HFFc6 (cell line): ENCODE results near the gene PRRX2. TPM values are rescaled to one million over a fixed set of nuclear protein-coding genes. Genes with fewer than 3 reads are reported as not detected.

Experiments
- DNase-seq: peaks from one replicate; pipeline ENCODE4 v3.0.0-alpha.2; 2018
- H3K27ac Mint-ChIP-seq: 2 replicates; pipeline ENCODE4 v1.8.0; 2020; ENCODE audit warnings: mild to moderate bottlenecking, mixed read lengths
- H3K27me3 Mint-ChIP-seq: 2 replicates; pipeline ENCODE4 v1.8.0; 2021; ENCODE audit warnings: mild to moderate bottlenecking, moderate library complexity, mixed read lengths; ENCODE audit not compliant: insufficient read depth
- H3K36me3 Mint-ChIP-seq: 2 replicates; pipeline ENCODE4 v1.8.0; 2021; ENCODE audit warnings: low read depth, mixed read lengths
- H3K4me1 Mint-ChIP-seq: 2 replicates; pipeline ENCODE4 v1.8.0; 2020; ENCODE audit warnings: low read depth, mixed read lengths
- H3K4me3 Mint-ChIP-seq: 2 replicates; pipeline ENCODE4 v1.8.0; 2020; ENCODE audit warnings: mild to moderate bottlenecking, moderate library complexity, mixed read lengths
- H3K9me3 Mint-ChIP-seq: 2 replicates; pipeline ENCODE4 v1.8.0; 2020; ENCODE audit warnings: mild to moderate bottlenecking, mixed read lengths
- CTCF ChIP-seq: fragments of 200-600 bp; sonication (generic); IDR thresholded peaks from 2 replicates; pipeline ENCODE4 v1.5.0; 2021; ENCODE audit warnings: antibody characterized with exemption, mild to moderate bottlenecking
- total RNA-seq, 6 experiments: library from RNA; stranded (reverse); fragmentation: NEBNext Ultra II Directional; extraction: Animal tissue kit (Norgen Biotek cat#: 25700); gene quantifications; 2 replicates in 1 of 6; 3 replicates in 5 of 6; pipeline ENCODE4 v1.2.3, GENCODE V29; 2021

The PRRX2 gene
- total RNA-seq, 6 experiments from 2014 or later: 34.0 to 113 (median 102) TPM

- H3K27me3 Mint-ChIP-seq: no peaks in the 10 kb centered on the region; the same call in 1 of the 2 replicates
- peak overlapping the region; percentile 45 for H3K27ac Mint-ChIP-seq
- H3K36me3 Mint-ChIP-seq: peaks cover 24% of the 10 kb centered on the region
- DNase-seq: no peak
- H3K9me3 Mint-ChIP-seq: no peaks in the 10 kb centered on the region
- TF ChIP-seq CTCF: no peak
- peak overlapping the region; percentile 88 for H3K4me3 Mint-ChIP-seq
- H3K4me1 Mint-ChIP-seq: peaks cover 73% of the 10 kb centered on the region
Observed at GRCh38 chr9:129628709-129629108, 36.7 kb upstream of the PRRX2 start.

DNA sequence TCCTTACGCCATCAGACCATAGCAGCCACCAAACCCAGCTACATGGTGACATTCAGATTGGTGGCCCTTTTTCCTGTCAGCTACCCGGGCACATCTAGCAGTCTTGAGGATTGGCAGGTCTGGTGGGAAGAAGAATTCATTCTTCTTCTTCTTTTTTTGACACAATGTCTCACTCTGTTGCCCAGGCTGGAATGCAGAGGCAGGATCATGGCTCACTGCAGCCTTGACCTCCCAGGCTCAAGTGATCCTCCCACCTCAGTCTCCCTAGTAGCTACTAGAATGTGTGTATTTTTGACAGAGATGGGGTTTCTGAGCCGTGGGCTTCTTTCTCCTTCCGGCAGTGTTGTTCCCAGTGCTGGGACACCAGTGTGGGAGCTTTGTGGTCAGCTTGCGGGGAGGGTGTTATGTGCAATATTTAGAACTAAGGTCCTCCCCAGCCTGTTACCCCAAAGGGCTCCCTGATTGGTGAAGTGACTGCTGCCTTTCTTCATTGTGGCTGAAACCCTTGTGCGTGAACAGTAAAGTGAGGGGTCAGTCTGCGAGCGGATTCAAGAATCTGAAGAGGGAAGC is 36.1 kb upstream of the PRRX2 start:
- DNase-seq: no peak
- Mint-ChIP-seq H3K36me3 (peaks cover 25% of the 10 kb centered on the region), H3K9me3 (no peaks in the 10 kb centered on the region), H3K27ac (peak overlapping the region; percentile 45), H3K4me1 (peaks cover 67% of the 10 kb centered on the region), H3K4me3 (peak overlapping the region; percentile 88), H3K27me3 (no peaks in the 10 kb centered on the region; the same call in 1 of the 2 replicates)
- no peak for TF ChIP-seq CTCF

- peaks cover 25% of the 10 kb centered on the region for H3K36me3 Mint-ChIP-seq
- peak overlapping the region; percentile 74 for H3K4me3 Mint-ChIP-seq
- H3K4me1 Mint-ChIP-seq: peaks cover 66% of the 10 kb centered on the region
- H3K9me3 Mint-ChIP-seq: no peaks in the 10 kb centered on the region
- TF ChIP-seq CTCF: no peak
- H3K27me3 Mint-ChIP-seq: no peaks in the 10 kb centered on the region; the same call in 1 of the 2 replicates
- H3K27ac Mint-ChIP-seq: peak overlapping the region; percentile 84
- DNase-seq: peak; percentile 59
Observed at GRCh38 chr9:129630967-129631673, 34.3 kb upstream of the PRRX2 start.

- TF ChIP-seq CTCF: no peak
- no peak for DNase-seq
- Mint-ChIP-seq H3K27me3 (no peaks in the 10 kb centered on the region; the same call in 1 of the 2 replicates), H3K27ac (peak overlapping the region; percentile 84), H3K9me3 (no peaks in the 10 kb centered on the region), H3K4me3 (peak overlapping the region; percentile 74), H3K36me3 (peaks cover 25% of the 10 kb centered on the region), H3K4me1 (peaks cover 64% of the 10 kb centered on the region)
Observed at GRCh38 chr9:129631674-129632129, 33.7 kb upstream of the PRRX2 start.

DNA sequence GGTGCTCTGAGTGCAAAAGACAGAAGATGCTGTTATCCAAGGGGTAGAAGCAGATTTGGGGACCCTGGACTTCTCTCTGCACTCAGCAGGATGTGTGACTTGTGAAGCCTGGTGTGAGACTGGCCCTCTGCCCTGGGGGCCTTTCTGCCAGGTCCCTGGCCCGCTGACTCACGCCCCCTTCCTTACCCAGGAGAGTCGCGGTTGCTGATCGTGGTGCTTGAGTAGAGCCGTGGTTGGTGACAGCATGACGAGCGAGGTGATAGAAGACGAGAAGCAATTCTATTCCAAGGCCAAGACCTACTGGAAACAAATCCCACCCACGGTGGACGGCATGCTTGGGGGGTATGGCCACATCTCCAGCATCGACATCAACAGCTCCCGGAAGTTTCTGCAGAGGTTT is 33.0 kb upstream of the PRRX2 start:
- Mint-ChIP-seq H3K4me1 (peaks cover 57% of the 10 kb centered on the region), H3K4me3 (peak overlapping the region; percentile 74; the same call in 1 of the 2 replicates), H3K9me3 (no peaks in the 10 kb centered on the region), H3K36me3 (peaks cover 25% of the 10 kb centered on the region), H3K27ac (peak overlapping the region; percentile 84), H3K27me3 (no peaks in the 10 kb centered on the region; the same call in 1 of the 2 replicates)
- no peak for TF ChIP-seq CTCF
- no peak for DNase-seq
